Kidney epithelial cell (primary cell): ENCODE data around the gene DNMT1. TPM values are rescaled to one million over a fixed set of nuclear protein-coding genes. Genes with fewer than 3 reads are reported as not detected.

Experiments
- DNase-seq: peaks from one replicate; pipeline ENCODE4 v3.0.0-alpha.2; 2010; ENCODE audit warnings: low read depth
- H3K27me3 ChIP-seq: 2 replicates; pipeline ENCODE4 v1.6.0; 2011; ENCODE audit warnings: low read length; ENCODE audit not compliant: control insufficient read depth, insufficient read depth
- H3K36me3 ChIP-seq: 2 replicates; pipeline ENCODE4 v1.5.1; 2011; ENCODE audit warnings: low read length; ENCODE audit not compliant: control insufficient read depth, insufficient read depth
- H3K4me3 ChIP-seq: 2 replicates; pipeline ENCODE4 v1.5.1; 2011; ENCODE audit warnings: low read depth, mild to moderate bottlenecking, control low read depth, low read length
- CTCF ChIP-seq: IDR thresholded peaks from 2 replicates; pipeline ENCODE4 v1.5.1; 2011; ENCODE audit warnings: mild to moderate bottlenecking, moderate library complexity, low read length, control low read depth, inconsistent platforms; ENCODE audit not compliant: insufficient read depth, poor library complexity, severe bottlenecking
- total RNA-seq: library from RNA; depleted of rRNA; stranded (reverse); fragments of >200 nt; gene quantifications from 2 replicates; pipeline ENCODE4 v1.2.3, GENCODE V29; 2015

Gene DNMT1
- total RNA-seq, 1 donor from 2014 or later: 66.9 TPM

- DNase-seq: no peak
- no peak overlapping the region for H3K4me3 ChIP-seq
- TF ChIP-seq CTCF: no peak
- peaks cover 4% of the 10 kb centered on the region for H3K36me3 ChIP-seq
- H3K27me3 ChIP-seq: no peaks in the 10 kb centered on the region
Measured at GRCh38 chr19:10141973-10142372, 52.8 kb downstream of the DNMT1 start.

DNA sequence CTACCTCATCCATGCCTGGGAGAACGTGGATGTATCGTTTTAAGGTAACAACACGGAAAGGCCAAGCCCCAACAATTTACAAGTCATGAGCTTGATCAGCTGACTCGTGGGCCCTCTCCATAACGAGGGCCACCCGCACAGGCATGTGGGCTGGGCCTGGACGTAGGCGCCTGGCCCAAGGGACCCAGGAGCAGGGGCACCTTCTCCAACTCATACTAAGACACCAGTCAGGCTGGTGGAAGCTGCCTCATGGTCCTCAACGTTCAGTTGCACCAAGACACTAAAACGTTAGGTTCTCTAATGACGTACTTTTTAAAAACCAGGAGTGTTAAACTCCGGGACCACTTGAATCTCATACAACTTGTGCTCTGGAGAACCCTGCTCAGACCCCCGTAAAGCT, 53.3 kb downstream of the DNMT1 start:
- Histone ChIP-seq H3K27me3 (no peaks in the 10 kb centered on the region), H3K4me3 (no peak overlapping the region), H3K36me3 (peaks cover 4% of the 10 kb centered on the region)
- no peak for TF ChIP-seq CTCF
- no peak for DNase-seq

DNA sequence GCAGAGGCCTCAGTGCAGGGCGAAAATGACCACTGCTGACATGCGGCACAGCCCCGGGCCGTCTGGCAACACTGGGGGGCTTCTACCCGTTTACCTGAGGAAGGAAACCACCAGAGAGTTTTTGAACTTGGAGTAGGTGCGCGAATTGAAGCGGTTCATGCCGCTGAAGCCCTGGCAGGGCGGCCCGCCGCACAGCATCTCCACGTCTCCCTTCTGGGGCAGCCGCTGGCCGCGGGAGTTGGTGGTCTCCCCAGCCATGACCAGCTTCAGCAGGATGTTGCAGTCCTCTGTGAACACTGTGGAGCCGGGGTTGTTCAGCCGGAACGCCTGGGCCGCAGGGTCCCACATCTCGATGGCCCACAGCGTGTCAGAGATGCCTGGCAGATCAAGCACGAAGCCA, 54.8 kb downstream of the DNMT1 start:
- DNase-seq: no peak
- TF ChIP-seq CTCF: no peak
- no peak overlapping the region for H3K4me3 ChIP-seq
- H3K36me3 ChIP-seq: peaks cover 6% of the 10 kb centered on the region
- H3K27me3 ChIP-seq: no peaks in the 10 kb centered on the region

GRCh38 chr19:10138879-10139795, 55.6 kb downstream of the DNMT1 start:
- H3K4me3 ChIP-seq: no peak overlapping the region
- H3K27me3 ChIP-seq: no peaks in the 10 kb centered on the region
- no peak for DNase-seq
- no peak for TF ChIP-seq CTCF
- peaks cover 4% of the 10 kb centered on the region for H3K36me3 ChIP-seq

DNA sequence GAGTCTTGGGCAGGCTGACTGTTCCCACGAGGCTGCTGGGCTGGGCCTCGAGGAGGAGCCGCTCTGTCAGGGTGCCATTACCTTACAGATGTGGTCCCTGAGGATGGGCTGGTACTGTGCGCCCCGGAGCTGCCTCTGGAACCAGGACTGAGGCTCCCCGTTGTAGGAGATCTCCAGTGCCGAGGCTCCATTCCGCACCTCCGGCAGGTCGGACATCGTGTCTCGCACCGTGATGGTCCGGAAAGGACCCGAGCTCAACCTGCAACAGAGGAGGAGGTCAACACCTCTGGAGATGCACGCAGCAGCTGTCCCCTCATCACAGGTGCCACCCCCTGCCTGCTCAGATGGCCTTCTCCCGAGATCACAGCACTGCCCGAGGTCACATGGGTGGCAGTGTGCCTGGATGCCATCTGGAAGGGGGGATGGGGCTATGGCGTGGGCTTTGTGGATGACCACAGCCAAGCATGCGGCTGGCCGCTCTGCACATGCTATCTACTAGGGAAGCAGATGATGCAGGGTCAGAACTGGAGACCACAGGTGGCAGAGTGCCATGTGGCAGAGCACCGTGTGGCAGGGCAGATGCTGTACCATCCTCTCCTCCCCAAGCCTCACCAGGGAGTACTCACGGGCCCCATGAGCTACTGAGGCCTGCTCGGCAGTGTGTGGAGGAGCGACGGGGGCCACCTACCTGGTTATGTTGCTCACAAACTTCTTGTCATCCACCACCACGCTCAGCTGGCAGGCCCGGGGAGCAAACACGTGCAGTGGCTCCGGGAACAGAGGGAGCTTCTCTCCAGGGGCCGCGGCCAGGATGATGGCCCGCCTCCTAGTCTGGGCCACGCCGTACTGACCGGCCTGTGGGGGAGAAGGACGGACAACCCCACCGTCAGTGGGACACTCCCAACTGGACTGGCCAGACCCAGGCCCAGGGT, 56.7 kb downstream of the DNMT1 start:
- Histone ChIP-seq H3K4me3 (no peak overlapping the region), H3K36me3 (peaks cover 4% of the 10 kb centered on the region), H3K27me3 (no peaks in the 10 kb centered on the region)
- DNase-seq: no peak
- no peak for TF ChIP-seq CTCF
